GM21515 (cell line): Measurements from ENCODE around the gene RALGAPB.
"Not testable (repeated sequence)": the region's sequence is repeated elsewhere in the genome, so short reads cannot be mapped to it uniquely, and the experiment has no call there.

Experiments
- ATAC-seq: cut with Tn5 transposase; IDR thresholded peaks from one replicate; pipeline ENCODE4 v1.9.1; 2021; ENCODE audit not compliant: unreplicated experiment

RALGAPB gene

GRCh38 chr20:38472513-38473366 lies at the start of gene RALGAPB:
Gene RALGAPB, plus strand, starts transcription at chr20:38472843. Its CDS starts 15,590 bp downstream, at chr20:38488433.
- ATAC-seq = peak; percentile 87

GRCh38 chr20:38423541-38423940 lies 49.1 kb upstream of the RALGAPB start:
- no peak for ATAC-seq

DNA sequence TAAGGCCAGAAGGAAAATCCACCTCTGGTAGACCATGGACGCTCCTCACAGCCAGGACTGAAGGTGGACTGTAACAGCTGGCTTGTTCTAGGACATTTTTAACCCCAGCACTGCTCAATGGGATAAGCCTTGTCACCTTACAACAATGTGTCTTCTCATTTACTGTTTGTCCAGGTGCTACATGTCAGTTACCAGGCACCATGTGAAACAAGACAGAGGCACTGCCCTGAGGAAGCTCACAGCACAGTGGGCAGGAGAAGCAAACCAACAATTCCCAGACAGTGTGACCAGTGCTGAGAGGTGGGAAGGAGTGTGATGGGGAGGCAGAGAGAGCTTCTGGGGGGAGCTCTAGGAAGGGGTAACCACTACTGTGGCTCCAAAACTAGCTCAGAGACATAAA lies 48.2 kb upstream of the RALGAPB start:
- ATAC-seq = no peak

- no peak for ATAC-seq
These were observed 46.4 kb upstream of the RALGAPB start for GRCh38 chr20:38426006-38426897.

- ATAC-seq = no peak
These were observed 45.0 kb upstream of the RALGAPB start for GRCh38 chr20:38427655-38428023.

- ATAC-seq = no peak
These were observed 43.8 kb upstream of the RALGAPB start for GRCh38 chr20:38428800-38429199.

GRCh38 chr20:38429301-38429700 lies 43.3 kb upstream of the RALGAPB start:
- ATAC-seq = no peak

GRCh38 chr20:38430679-38431325 lies 41.8 kb upstream of the RALGAPB start:
- no peak for ATAC-seq

GRCh38 chr20:38432292-38432691 lies 40.4 kb upstream of the RALGAPB start:
- no peak for ATAC-seq

GRCh38 chr20:38432870-38433269 lies 39.8 kb upstream of the RALGAPB start:
- not testable (repeated sequence) for ATAC-seq

DNA sequence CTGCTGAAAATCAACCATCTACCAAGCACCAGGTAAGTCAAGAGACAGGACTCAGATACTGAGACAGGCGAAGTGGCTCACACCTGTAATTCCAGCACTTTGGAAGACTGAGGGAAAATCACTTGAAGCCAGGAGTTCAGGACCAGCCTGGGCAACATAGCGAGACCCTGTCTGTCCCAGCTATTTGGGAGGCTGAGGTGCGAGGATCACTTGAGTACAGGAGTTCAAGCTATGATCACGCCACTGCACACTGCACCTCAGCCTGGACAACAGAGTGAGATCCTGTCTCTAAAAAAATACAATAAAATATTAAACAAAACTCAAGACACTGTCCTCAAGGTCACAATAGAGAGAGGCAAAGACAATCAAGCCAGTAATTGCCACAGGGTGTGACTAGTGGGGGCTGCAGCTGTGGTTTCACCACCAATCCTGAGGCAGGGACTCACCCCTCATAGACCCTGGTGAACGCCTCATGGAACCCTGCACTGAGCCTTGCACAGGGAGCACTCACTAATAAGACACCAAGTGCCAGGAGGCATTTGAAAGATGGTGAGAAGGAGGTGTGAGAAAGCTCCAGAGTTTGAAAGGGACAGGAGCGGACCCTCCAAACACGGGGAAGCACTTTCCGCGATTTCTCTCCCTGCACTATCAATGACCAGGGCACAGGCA lies 39.2 kb upstream of the RALGAPB start:
- ATAC-seq = no peak

DNA sequence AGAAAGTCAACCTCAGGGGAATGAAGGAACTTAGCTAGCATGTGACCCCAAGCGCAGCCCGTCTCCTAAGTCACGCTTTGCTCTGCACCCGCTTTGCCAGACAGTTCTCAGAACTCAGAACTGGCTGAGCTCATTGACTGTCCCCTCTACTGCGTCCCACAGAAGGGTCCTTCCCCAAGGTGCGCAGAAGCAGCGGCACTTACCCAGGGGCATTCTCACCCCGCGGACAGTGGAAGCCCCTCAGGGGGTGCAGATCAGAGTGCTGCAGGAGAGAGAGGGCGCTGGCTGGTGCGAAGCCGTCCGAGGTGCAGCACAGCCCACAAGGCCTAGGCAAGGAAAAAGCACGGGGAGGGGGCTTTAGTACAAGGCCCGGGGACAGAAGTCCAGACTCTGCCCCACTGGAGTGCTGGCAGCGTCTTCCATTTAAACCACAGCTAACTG lies 38.3 kb upstream of the RALGAPB start:
- ATAC-seq = no peak

GRCh38 chr20:38434770-38435554 lies 37.7 kb upstream of the RALGAPB start, which contains the start of gene SNHG17:
Gene SNHG17, minus strand, starts transcription at chr20:38435328.
- ATAC-seq = peak; percentile 64

GRCh38 chr20:38435555-38435939 lies 37.1 kb upstream of the RALGAPB start:
- ATAC-seq = no peak

DNA sequence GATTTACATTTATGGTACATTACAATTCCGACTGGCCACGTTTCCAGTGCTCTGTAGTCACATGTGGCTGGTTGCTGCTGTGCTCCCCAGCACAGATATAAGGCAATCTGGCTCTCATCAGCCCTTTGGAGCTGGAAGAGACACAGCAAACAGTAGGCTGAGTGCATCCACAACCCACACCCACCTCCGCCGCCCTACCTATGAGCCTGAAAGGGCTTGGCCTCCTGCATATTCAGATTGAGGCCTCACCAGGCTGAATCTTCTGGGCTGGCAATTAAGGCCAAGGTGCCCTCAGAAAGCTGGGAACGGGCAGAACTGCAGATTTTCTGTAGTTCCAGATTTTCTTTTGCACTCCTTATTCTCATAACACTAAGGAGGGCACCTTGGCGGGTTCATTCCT lies 34.8 kb upstream of the RALGAPB start:
- no peak for ATAC-seq

GRCh38 chr20:38441110-38441509 lies 31.5 kb upstream of the RALGAPB start:
- ATAC-seq = not testable (repeated sequence)

- ATAC-seq = no peak
These were observed 30.7 kb upstream of the RALGAPB start for GRCh38 chr20:38441916-38442315.

GRCh38 chr20:38445381-38445796 lies 27.3 kb upstream of the RALGAPB start:
- no peak for ATAC-seq

DNA sequence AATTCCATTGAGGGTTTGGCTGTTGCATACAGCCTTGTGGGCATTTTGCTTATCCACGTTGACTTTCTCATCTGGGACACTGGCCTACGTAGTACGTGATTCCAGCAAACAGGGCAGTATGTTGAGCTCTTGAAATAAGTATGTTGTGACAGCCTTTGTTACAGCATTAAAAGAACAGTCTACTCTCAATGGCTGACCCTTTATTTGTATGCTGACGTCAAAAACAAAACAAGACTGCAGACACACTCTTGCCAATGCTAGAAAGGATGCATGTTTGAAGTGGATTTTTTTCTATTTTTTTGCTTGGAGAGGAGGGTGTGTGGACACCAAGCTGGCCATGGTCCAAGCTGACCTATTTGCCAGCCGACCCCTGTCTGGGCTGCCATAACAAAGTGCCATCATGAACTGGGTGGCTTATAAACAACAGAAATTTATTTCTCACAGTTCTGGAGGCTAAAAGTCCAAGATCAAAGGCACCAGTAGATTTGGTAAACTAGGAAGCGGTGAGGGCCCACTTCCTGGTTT lies 26.7 kb upstream of the RALGAPB start:
- ATAC-seq = no peak
